GM12865 (cell line): ENCODE measurements around the gene SEMA5A.

Experiments
- DNase-seq: peaks from one replicate; pipeline ENCODE4 v3.0.0; 2010; ENCODE audit warnings: low read depth
- H3K4me3 ChIP-seq: 2 replicates; pipeline ENCODE4 v1.5.1; 2011; ENCODE audit warnings: mild to moderate bottlenecking, low read depth, low read length, control low read depth
- CTCF ChIP-seq: IDR thresholded peaks from 2 replicates; pipeline ENCODE4 v1.5.1; 2011; ENCODE audit warnings: low read length, control low read depth, low read depth, inconsistent platforms; ENCODE audit not compliant: insufficient read depth; ENCODE audit errors: missing control alignments

The SEMA5A gene

GRCh38 chr5:9335269-9335668, 210.6 kb downstream of the SEMA5A start:
- no peak for DNase-seq
- H3K4me3 ChIP-seq: no peak overlapping the region
- TF ChIP-seq CTCF: no peak

- no peak overlapping the region for H3K4me3 ChIP-seq
- no peak for DNase-seq
- TF ChIP-seq CTCF: no peak
Observed at GRCh38 chr5:9332026-9332425, 213.8 kb downstream of the SEMA5A start.

- no peak for DNase-seq
- H3K4me3 ChIP-seq: no peak overlapping the region
- TF ChIP-seq CTCF: no peak
Observed at GRCh38 chr5:9331372-9331771, 214.5 kb downstream of the SEMA5A start.

GRCh38 chr5:9329125-9329524, 216.8 kb downstream of the SEMA5A start:
- TF ChIP-seq CTCF: no peak
- H3K4me3 ChIP-seq: no peak overlapping the region
- DNase-seq: no peak

GRCh38 chr5:9325549-9325948, 220.3 kb downstream of the SEMA5A start:
- DNase-seq: no peak
- no peak overlapping the region for H3K4me3 ChIP-seq
- no peak for TF ChIP-seq CTCF

GRCh38 chr5:9324348-9325077, 221.4 kb downstream of the SEMA5A start:
- TF ChIP-seq CTCF: no peak
- H3K4me3 ChIP-seq: no peak overlapping the region
- no peak for DNase-seq

- DNase-seq: no peak
- H3K4me3 ChIP-seq: no peak overlapping the region
- TF ChIP-seq CTCF: no peak
Observed at GRCh38 chr5:9320652-9321051, 225.2 kb downstream of the SEMA5A start.
